Hepatocyte (in vitro differentiated cells): ENCODE measurements around the gene NTMT2. TPM values are rescaled to one million over a fixed set of nuclear protein-coding genes. Genes with fewer than 3 reads are reported as not detected.

Source experiments
- DNase-seq: peaks from one replicate; pipeline ENCODE4 v3.0.0-alpha.2; 2016; ENCODE audit warnings: low spot score
- H2AFZ ChIP-seq: fragments of 200-600 bp; sonication (generic); 2 replicates; pipeline ENCODE4 v1.6.0; 2016; ENCODE audit warnings: antibody characterized with exemption, mild to moderate bottlenecking
- H3K27ac ChIP-seq: fragments of 200-600 bp; sonication (generic); 2 replicates; pipeline ENCODE4 v1.5.1; 2016; ENCODE audit warnings: mild to moderate bottlenecking
- H3K27me3 ChIP-seq: fragments of 200-600 bp; sonication (generic); 2 replicates; pipeline ENCODE4 v1.6.1; 2016
- H3K36me3 ChIP-seq: fragments of 200-600 bp; sonication (generic); replicated peaks from 2 replicates; pipeline ENCODE4 v1.5.1; 2016; ENCODE audit warnings: low read depth; ENCODE audit not compliant: insufficient read depth
- H3K4me1 ChIP-seq: fragments of 200-600 bp; sonication (generic); 2 replicates; pipeline ENCODE4 v1.5.1; 2016; ENCODE audit warnings: mild to moderate bottlenecking, moderate library complexity; ENCODE audit not compliant: insufficient read depth
- H3K4me2 ChIP-seq: fragments of 200-600 bp; sonication (generic); 2 replicates; pipeline ENCODE4 v1.6.0; 2016
- H3K4me3 ChIP-seq: fragments of 200-600 bp; sonication (generic); 2 replicates; pipeline ENCODE4 v1.5.1; 2016; ENCODE audit warnings: mild to moderate bottlenecking
- H3K79me2 ChIP-seq: fragments of 200-600 bp; sonication (generic); 2 replicates; pipeline ENCODE4 v1.6.0; 2017; ENCODE audit warnings: mild to moderate bottlenecking
- H3K9me2 ChIP-seq: fragments of 200-600 bp; sonication (generic); replicated peaks from 2 replicates; pipeline ENCODE4 v1.6.0; 2017; ENCODE audit warnings: mild to moderate bottlenecking; ENCODE audit not compliant: insufficient read depth
- H3K9me3 ChIP-seq: fragments of 200-600 bp; sonication (generic); 2 replicates; pipeline ENCODE4 v1.5.1; 2016; ENCODE audit warnings: low read depth, mild to moderate bottlenecking
- H4K20me1 ChIP-seq: fragments of 200-600 bp; sonication (generic); 2 replicates; pipeline ENCODE4 v1.6.0; 2016; ENCODE audit warnings: mild to moderate bottlenecking; ENCODE audit not compliant: insufficient read depth, poor library complexity, severe bottlenecking
- CTCF ChIP-seq: fragments of 200-600 bp; sonication (generic); IDR thresholded peaks from 2 replicates; pipeline ENCODE4 v1.5.1; 2016; ENCODE audit warnings: antibody characterized with exemption, mild to moderate bottlenecking; ENCODE audit not compliant: poor library complexity
- EZH2 ChIP-seq: fragments of 200-600 bp; sonication (generic); IDR thresholded peaks from 2 replicates; pipeline ENCODE4 v1.6.1; 2016; ENCODE audit warnings: antibody characterized with exemption, mild to moderate bottlenecking, borderline replicate concordance
- EZH2phosphoT487 ChIP-seq: fragments of 200-600 bp; sonication (generic); IDR thresholded peaks from one replicate; pipeline ENCODE4 v1.6.1; 2018; ENCODE audit warnings: antibody characterized with exemption, mild to moderate bottlenecking, low read depth, moderate library complexity; ENCODE audit not compliant: unreplicated experiment, severe bottlenecking
- WGBS: methylation state at CpG from one replicate; pipeline ENCODE4 v1.1.6; 2016; ENCODE audit warnings: low lambda C conversion rate; ENCODE audit errors: missing lambda C conversion rate; 5-methylcytosine and 5-hydroxymethylcytosine counted together
- polyA plus RNA-seq: library from polyadenylated mRNA; unstranded; fragments of >200 nt; fragmentation: Nextera tagmentation; extraction: Ambion mirVana; gene quantifications from 2 replicates; pipeline ENCODE4 v1.2.1, GENCODE V29; 2016
- total RNA-seq: library from RNA; depleted of rRNA; stranded (reverse); fragments of >200 nt; gene quantifications from 2 replicates; pipeline ENCODE4 v1.2.3, GENCODE V29; 2014

The NTMT2 gene
- total and polyA plus RNA-seq, 2 experiments from 2014 or later = not detected

GRCh38 chr1:170133766-170134495, 11.8 kb upstream of the NTMT2 start:
- Histone ChIP-seq H4K20me1 (no peaks in the 10 kb centered on the region), H3K27ac (no peak overlapping the region), H3K4me2 (no peak overlapping the region), H3K79me2 (no peaks in the 10 kb centered on the region), H3K4me1 (no peaks in the 10 kb centered on the region), H3K9me3 (no peaks in the 10 kb centered on the region), H3K4me3 (no peak overlapping the region), H3K36me3 (no peaks in the 10 kb centered on the region), H3K27me3 (no peaks in the 10 kb centered on the region), H2AFZ (no peak overlapping the region), H3K9me2 (no peaks in the 10 kb centered on the region)
- TF ChIP-seq CTCF = no peak
- TF ChIP-seq EZH2 = no peak
- no peak for TF ChIP-seq EZH2phosphoT487
- no peak for DNase-seq
- WGBS = 70% methylated on average over 2 of the region's 2 CpGs

- Histone ChIP-seq H3K4me2 (no peak overlapping the region), H4K20me1 (no peaks in the 10 kb centered on the region), H3K9me3 (no peaks in the 10 kb centered on the region), H3K36me3 (no peaks in the 10 kb centered on the region), H3K27me3 (no peaks in the 10 kb centered on the region), H2AFZ (no peak overlapping the region), H3K27ac (no peak overlapping the region), H3K79me2 (no peaks in the 10 kb centered on the region), H3K9me2 (no peaks in the 10 kb centered on the region), H3K4me3 (no peak overlapping the region), H3K4me1 (no peaks in the 10 kb centered on the region)
- TF ChIP-seq EZH2 = no peak
- TF ChIP-seq CTCF = no peak
- TF ChIP-seq EZH2phosphoT487 = no peak
- 65% methylated on average over 6 of the region's 6 CpGs for WGBS
- no peak for DNase-seq
Measured at GRCh38 chr1:170134521-170134920, 11.2 kb upstream of the NTMT2 start.

- no peak for DNase-seq
- Histone ChIP-seq H3K9me3 (no peaks in the 10 kb centered on the region), H2AFZ (no peak overlapping the region), H4K20me1 (no peaks in the 10 kb centered on the region), H3K79me2 (no peaks in the 10 kb centered on the region), H3K9me2 (no peaks in the 10 kb centered on the region), H3K27ac (no peak overlapping the region), H3K27me3 (no peaks in the 10 kb centered on the region), H3K4me2 (no peak overlapping the region), H3K36me3 (no peaks in the 10 kb centered on the region), H3K4me1 (no peaks in the 10 kb centered on the region), H3K4me3 (no peak overlapping the region)
- no peak for TF ChIP-seq CTCF
- TF ChIP-seq EZH2phosphoT487 = no peak
- no peak for TF ChIP-seq EZH2
- WGBS = 87% methylated on average over 2 of the region's 2 CpGs
Measured at GRCh38 chr1:170140371-170140770, 5.4 kb upstream of the NTMT2 start.
